CD4-positive, alpha-beta memory T cell (primary cell): ENCODE data around the gene ZNF888. TPM values are rescaled to one million over a fixed set of nuclear protein-coding genes. Genes with fewer than 3 reads are reported as not detected.
"Not testable (repeated sequence)": the region's sequence is repeated elsewhere in the genome, so short reads cannot be mapped to it uniquely, and the experiment has no call there.

Source experiments
- CTCF ChIA-PET: fragments of 350-600 bp; sonication (Branson Sonifier 250); formaldehyde crosslinking; loops from one replicate; lab custom pipeline; 2021; ENCODE audit warnings: inconsistent platforms; ENCODE audit not compliant: partially characterized antibody; lab: Charles Lee
- POLR2A ChIA-PET: fragments of 350-600 bp; sonication (Branson Sonifier 250); formaldehyde crosslinking; loops from one replicate; lab custom pipeline; 2021; ENCODE audit not compliant: partially characterized antibody; lab: Charles Lee
- DNase-seq, 5 donors: peaks; one replicate each; pipeline versions ENCODE4 v3.0.0 to v3.0.0-alpha.2; 2020 to 2022; ENCODE audit warnings: mixed read lengths in 1 of 5
- H3K27ac ChIP-seq: one replicate; pipeline ENCODE4 v1.7.0; 2013; ENCODE audit warnings: low read depth, low read length
- H3K27me3 ChIP-seq: 2 replicates; pipeline ENCODE4 v1.7.0; 2013; ENCODE audit warnings: mild to moderate bottlenecking, low read length, moderate library complexity; ENCODE audit not compliant: insufficient read depth
- H3K36me3 ChIP-seq: 2 replicates; pipeline ENCODE4 v1.7.0; 2013; ENCODE audit warnings: mild to moderate bottlenecking, low read length, moderate library complexity; ENCODE audit not compliant: insufficient read depth
- H3K4me1 ChIP-seq: 2 replicates; pipeline ENCODE4 v1.7.0; 2013; ENCODE audit warnings: mild to moderate bottlenecking, low read length, moderate library complexity; ENCODE audit not compliant: insufficient read depth
- H3K4me3 ChIP-seq, 2 donors: one replicate each; pipeline ENCODE4 v1.7.0; 2013; ENCODE audit warnings: low read length in 2 of 2, mild to moderate bottlenecking in 1 of 2
- H3K9me3 ChIP-seq, 2 donors: one replicate each; pipeline ENCODE4 v1.7.0; 2013; ENCODE audit warnings: low read length in 2 of 2, control low read depth in 1 of 2; ENCODE audit not compliant: control insufficient read depth in 1 of 2
- H3K27ac Mint-ChIP-seq, 7 donors: one replicate each; pipeline ENCODE4 v1.8.0; 2020 to 2021; ENCODE audit warnings: mixed read lengths in 7 of 7, mild to moderate bottlenecking in 6 of 7, inconsistent platforms in 3 of 7, moderate library complexity in 3 of 7
- H3K27me3 Mint-ChIP-seq, 2 donors: one replicate each; pipeline ENCODE4 v1.8.0; 2020 to 2021; ENCODE audit warnings: mixed read lengths in 2 of 2
- H3K36me3 Mint-ChIP-seq, 2 donors: one replicate each; pipeline ENCODE4 v1.8.0; 2020 to 2021; ENCODE audit warnings: mixed read lengths in 2 of 2, inconsistent platforms in 1 of 2, mild to moderate bottlenecking in 1 of 2
- H3K4me1 Mint-ChIP-seq, 4 donors: one replicate each; pipeline ENCODE4 v1.8.0; 2020 to 2021; ENCODE audit warnings: mixed read lengths in 4 of 4, mild to moderate bottlenecking in 1 of 4
- H3K4me3 Mint-ChIP-seq, 8 donors: one replicate each; pipeline ENCODE4 v1.8.0; 2020 to 2021; ENCODE audit warnings: mixed read lengths in 8 of 8, mild to moderate bottlenecking in 7 of 8, moderate library complexity in 6 of 8, inconsistent platforms in 3 of 8
- H3K9me3 Mint-ChIP-seq, 8 donors: one replicate each; pipeline ENCODE4 v1.8.0; 2020 to 2021; ENCODE audit warnings: mixed read lengths in 8 of 8, mild to moderate bottlenecking in 5 of 8, inconsistent platforms in 3 of 8, moderate library complexity in 1 of 8
- intact Hi-C: fragments of 100-400 bp; cut with micrococcal nuclease; formaldehyde crosslinking; loops from one replicate; pipeline ENCODE4 v1.15.1; 2023
- polyA plus RNA-seq, 2 donors: library from polyadenylated mRNA; unstranded; fragments of 300-500 nt; fragmentation: Illumina TruSeq; gene quantifications; one replicate each; pipeline ENCODE4 v1.2.3, GENCODE V29; 2021
- total RNA-seq, 2 experiments: library from RNA; stranded (reverse); gene quantifications; one replicate each; pipeline ENCODE4 v1.2.3, GENCODE V29; 2021

ZNF888 gene
- total and polyA plus RNA-seq, 4 experiments from 2014 or later, result 1.2 to 11.4 (median 6.8) TPM

DNA sequence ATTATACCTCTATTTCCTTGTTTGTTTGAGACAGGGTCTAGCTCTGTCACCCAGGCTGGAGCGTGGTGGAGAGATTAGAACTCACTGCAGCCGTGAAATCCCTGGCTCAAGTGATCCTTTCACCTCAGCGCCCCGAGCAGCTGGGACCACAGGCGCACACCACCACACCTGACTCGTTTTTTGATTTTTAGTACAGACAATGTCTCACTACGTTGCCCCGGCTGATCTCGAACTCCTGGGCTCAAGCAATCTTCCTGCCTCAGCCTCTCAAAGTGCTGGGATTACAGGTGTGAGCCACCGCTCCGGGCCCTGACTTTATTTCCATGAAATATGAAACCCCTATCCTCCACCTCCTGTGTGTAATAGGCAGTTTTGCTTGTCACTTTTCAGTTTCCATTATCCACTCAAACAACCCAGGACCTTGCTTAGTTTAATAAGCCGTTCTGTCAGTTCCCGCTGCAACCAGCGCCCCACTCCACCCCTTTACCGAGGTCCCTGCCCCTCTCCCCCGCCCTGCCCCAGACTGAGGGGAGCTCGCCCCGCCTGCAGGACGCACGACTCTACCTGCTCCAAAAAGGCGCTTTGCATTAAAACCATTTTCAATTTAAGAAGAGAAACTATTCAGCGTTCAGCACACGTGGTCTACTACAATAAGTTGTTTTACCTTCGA, 22.6 kb upstream of the ZNF888 start:
- Mint-ChIP-seq H3K27me3 (no peaks in the 10 kb centered on the region), H3K27ac (no peak overlapping the region), H3K36me3 (peaks cover 15 to 35% of the 10 kb centered on the region in 2 donors), H3K9me3 (peaks cover 0 to 56% (median 48%) of the 10 kb centered on the region in 8 donors), H3K4me3 (no peak overlapping the region), H3K4me1 (peaks cover 7 to 21% (median 16%) of the 10 kb centered on the region in 4 donors)
- no peak for DNase-seq
- intact Hi-C loops, result no loop called here
- Histone ChIP-seq H3K36me3 (peaks cover 2% of the 10 kb centered on the region), H3K4me1 (peaks cover 13% of the 10 kb centered on the region), H3K27ac (no peak overlapping the region), H3K9me3 (peaks cover 10 to 33% of the 10 kb centered on the region in 2 donors), H3K27me3 (no peaks in the 10 kb centered on the region), H3K4me3 (no peak overlapping the region)
- CTCF ChIA-PET, result no interaction called here
- POLR2A ChIA-PET, result interaction anchor here (1.7 kb wide), 1 partner anchor 15 kb away, joined by 4 read pairs; no protein-coding TSS in a partner anchor

DNA sequence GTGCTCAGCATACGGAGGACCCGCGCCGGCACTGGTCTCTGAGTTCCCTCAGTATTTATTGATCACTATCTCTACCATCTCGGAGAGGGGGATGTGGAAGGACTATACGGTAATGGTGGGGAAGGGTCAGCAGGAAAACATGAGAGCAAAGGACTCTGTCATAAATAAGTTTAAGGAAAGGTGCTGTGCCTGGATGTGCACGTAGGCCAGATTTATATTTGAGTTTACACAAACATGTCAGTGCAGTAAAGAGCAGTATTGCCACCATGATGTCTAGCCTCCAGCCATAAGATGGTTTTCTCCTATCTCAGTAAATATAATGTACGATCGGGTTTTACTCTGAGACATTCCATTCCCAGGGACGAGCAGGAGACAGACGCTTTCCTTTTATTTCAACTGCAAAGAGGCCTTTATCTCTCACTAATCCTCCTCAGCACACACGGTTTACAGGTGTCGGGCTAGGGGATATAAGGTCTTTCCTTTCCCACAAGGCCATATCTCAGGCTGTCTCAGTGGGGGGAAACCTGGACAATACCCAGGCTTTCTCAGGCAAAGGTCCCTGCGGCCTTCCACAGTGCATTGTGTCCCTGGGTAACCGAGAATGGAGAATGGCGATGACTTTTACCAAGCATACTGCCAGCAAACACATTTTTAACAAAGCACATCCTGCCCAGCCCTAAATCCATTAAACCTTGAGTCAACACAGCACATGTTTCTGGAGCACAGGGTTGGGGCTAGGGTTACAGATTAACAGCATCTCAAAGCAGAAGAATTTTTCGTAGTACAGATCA, 21.7 kb upstream of the ZNF888 start:
- Mint-ChIP-seq H3K27ac (peak overlapping the region in 1 of 7 donors; percentile 38), H3K4me3 (peak overlapping the region in 4 of 8 donors; percentile 13 to 58 (median 30)), H3K4me1 (peaks cover 7 to 25% (median 17%) of the 10 kb centered on the region in 4 donors), H3K9me3 (peaks cover 0 to 50% (median 39%) of the 10 kb centered on the region in 8 donors), H3K36me3 (peaks cover 6 to 26% of the 10 kb centered on the region in 2 donors)
- DNase-seq, H3K27me3 ChIP-seq, H3K36me3 ChIP-seq, CTCF ChIA-PET, H3K27me3 Mint-ChIP-seq, H3K4me3 ChIP-seq, H3K27ac ChIP-seq: not testable (repeated sequence)
- POLR2A ChIA-PET, result interaction anchor here (0.6 kb wide), 1 partner anchor 48 kb away, joined by 3 read pairs; no protein-coding TSS in a partner anchor
- H3K4me1 ChIP-seq, result peaks cover 15% of the 10 kb centered on the region
- peaks cover 7 to 25% of the 10 kb centered on the region in 2 donors for H3K9me3 ChIP-seq
- intact Hi-C loops, result loop anchor here (5.0 kb wide), 2 partner anchors 252 to 418 kb away; partner anchors contain the start of gene ZNF808

DNA sequence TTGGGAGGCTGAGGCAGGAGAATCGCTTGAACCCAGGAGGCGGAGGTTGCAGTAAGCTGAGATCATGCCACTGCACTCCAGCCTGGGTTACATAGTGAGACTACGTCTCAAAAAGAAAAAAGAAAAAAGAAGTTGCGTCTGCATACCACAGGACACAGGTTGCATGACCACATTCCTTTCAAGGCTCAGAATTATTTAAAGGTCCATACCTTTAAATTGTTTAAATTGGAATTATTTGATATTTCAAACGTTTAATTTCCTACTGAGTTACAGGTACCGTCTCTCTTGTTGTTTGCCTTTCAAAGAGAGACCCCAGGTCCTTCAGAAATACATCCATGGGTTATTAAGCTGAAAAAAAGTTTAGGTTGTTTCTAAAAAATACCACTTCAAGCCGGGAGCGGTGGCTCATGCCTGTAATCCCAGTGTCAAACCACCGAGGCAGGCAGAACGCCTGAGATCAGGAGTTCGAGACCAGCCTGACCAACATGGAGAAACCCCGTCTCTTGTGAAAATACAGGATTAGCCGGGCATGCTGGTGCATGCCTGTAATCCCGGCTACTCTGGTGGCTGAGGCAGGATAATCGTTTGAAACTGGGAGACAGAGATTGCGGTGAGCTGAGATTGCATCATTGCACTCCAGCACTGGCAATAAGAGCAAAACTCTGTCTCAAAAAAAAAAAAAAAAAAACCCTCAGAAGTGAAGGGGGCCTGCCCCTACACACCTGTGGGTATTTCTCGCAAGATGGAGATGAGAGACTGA, 20.8 kb upstream of the ZNF888 start:
- Mint-ChIP-seq H3K4me1 (peaks cover 7 to 25% (median 17%) of the 10 kb centered on the region in 4 donors), H3K36me3 (peaks cover 0 to 20% of the 10 kb centered on the region in 2 donors), H3K27ac (peak overlapping the region in 1 of 7 donors; percentile 38), H3K4me3 (peak overlapping the region in 2 of 8 donors; percentile 13 to 91), H3K9me3 (peaks cover 0 to 47% (median 32%) of the 10 kb centered on the region in 8 donors), H3K27me3 (no peaks in the 10 kb centered on the region)
- ChIA-PET CTCF (no interaction called here), POLR2A (interaction anchor here (0.6 kb wide), 1 partner anchor 49 kb away, joined by 3 read pairs; no protein-coding TSS in a partner anchor)
- Histone ChIP-seq H3K27ac (no peak overlapping the region), H3K4me3 (no peak overlapping the region), H3K36me3 (no peaks in the 10 kb centered on the region), H3K9me3 (peaks cover 0 to 20% of the 10 kb centered on the region in 2 donors), H3K27me3 (no peaks in the 10 kb centered on the region), H3K4me1 (peaks cover 17% of the 10 kb centered on the region)
- intact Hi-C loops, result loop anchor here (2.0 to 5.0 kb wide), 4 partner anchors 21 to 417 kb away; partner anchors contain the start of genes ZNF468, ZNF808 and ZNF888
- DNase-seq, result no peak

DNA sequence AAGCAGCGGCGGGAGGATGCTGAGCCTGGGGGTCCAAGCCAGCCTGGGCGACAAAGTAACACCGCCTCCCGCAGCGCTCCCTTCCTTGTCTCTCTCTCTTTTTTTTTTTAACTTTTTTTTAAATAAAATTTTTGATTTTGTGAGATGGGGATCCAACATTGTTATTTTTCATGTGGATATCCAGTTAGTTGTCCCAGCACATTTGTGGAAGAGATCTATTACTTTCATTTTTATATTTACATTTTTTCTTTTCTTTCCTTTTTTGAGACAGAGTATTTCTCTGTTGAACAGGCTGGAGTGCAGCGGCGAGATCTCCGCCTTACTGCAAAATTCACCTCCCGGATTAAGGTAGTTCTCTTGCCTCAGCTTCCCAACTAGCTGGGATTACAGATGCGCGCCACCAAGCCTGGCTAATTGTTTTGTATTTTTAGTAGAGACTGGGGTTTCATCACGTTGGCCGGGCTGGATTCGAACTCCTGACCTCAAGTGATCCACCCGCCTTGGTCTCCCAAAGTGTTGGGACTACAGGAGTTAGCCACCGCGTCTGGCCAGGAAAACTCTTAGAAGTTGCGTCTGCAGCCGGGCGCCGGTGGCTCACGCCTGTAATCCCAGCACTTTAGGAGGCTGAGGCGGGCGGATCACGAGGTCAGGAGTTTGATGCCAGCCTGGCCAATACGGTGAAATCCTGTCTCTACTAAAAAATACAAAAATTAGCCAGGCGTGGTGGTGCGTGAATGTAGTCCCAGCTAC, 20.1 kb upstream of the ZNF888 start:
- Mint-ChIP-seq H3K4me1 (peaks cover 10 to 32% (median 24%) of the 10 kb centered on the region in 4 donors), H3K36me3 (peaks cover 7 to 26% of the 10 kb centered on the region in 2 donors), H3K9me3 (peaks cover 0 to 53% (median 37%) of the 10 kb centered on the region in 8 donors), H3K27me3 (no peaks in the 10 kb centered on the region), H3K27ac (peak overlapping the region in 3 of 7 donors; percentile 67 to 93 (median 91)), H3K4me3 (peak overlapping the region; percentile 88 to 98 (median 96))
- peaks cover 17% of the 10 kb centered on the region for H3K4me1 ChIP-seq
- peak overlapping the region; percentile 72 for H3K27ac ChIP-seq
- H3K36me3 ChIP-seq, result no peaks in the 10 kb centered on the region
- peaks cover 0 to 18% of the 10 kb centered on the region in 2 donors for H3K9me3 ChIP-seq
- CTCF ChIA-PET, result interaction anchor here (1.0 kb wide), 1 partner anchor 19 kb away, joined by 3 read pairs; the partner anchor contains the start of gene ZNF816
- H3K4me3 ChIP-seq, result peak overlapping the region in 1 of 2 donors; percentile 84
- no peak for DNase-seq
- H3K27me3 ChIP-seq, result no peaks in the 10 kb centered on the region
- POLR2A ChIA-PET, result interaction anchor here (1.0 kb wide), 1 partner anchor 19 kb away, joined by 9 read pairs; the partner anchor contains the start of gene ZNF816
- intact Hi-C loops, result loop anchor here (2.0 to 5.0 kb wide), 4 partner anchors 21 to 416 kb away; partner anchors contain the start of genes ZNF468, ZNF808 and ZNF888

DNA sequence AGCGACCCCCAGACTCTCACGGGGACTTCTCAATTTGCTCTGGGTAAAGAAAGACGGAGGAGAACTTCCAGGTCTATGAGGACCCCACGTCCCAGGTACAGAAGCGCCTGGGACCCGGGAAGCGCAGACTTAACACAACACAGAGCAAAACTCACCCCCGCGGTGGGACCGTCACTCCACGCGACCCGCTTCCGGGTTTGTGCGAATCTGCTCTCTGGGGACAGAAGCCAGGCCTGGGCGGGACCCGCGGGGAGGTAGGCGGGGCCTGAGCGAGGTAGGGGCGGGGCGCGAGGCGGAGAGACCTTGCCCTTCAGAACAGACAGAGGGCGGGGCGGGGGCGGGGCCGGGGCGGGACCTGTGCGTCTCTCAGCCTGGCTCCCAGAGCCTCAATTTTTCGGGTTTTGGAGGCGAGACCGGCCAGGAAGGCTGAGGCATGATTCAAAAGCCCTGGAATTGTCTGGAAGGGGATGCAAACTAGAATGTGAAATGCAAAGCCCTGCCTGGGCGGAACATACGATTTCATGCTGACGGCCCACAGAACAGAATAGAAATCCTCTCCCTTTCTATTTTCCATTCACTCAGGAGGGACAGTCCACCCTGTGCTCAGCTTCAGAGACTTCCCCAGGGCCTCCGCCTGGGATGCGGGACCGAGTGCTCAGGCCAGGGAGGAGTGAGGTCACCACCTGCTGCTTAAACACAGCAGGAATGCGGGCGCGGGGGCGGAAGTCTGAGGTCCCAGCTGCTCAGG, 19.3 kb upstream of the ZNF888 start:
- Mint-ChIP-seq H3K27ac (peak overlapping the region; percentile 91 to 98 (median 95)), H3K27me3 (no peaks in the 10 kb centered on the region), H3K4me1 (peaks cover 10 to 32% (median 24%) of the 10 kb centered on the region in 4 donors), H3K9me3 (peaks cover 0 to 54% (median 33%) of the 10 kb centered on the region in 8 donors), H3K4me3 (peak overlapping the region; percentile 88 to 98 (median 96)), H3K36me3 (peaks cover 10 to 24% of the 10 kb centered on the region in 2 donors)
- H3K4me3 ChIP-seq, result peak overlapping the region; percentile 68 to 84
- H3K4me1 ChIP-seq, result peaks cover 17% of the 10 kb centered on the region
- CTCF ChIA-PET, result interaction anchor here (1.0 kb wide), 1 partner anchor 20 kb away, joined by 3 read pairs; the partner anchor contains the start of gene ZNF816
- no peaks in the 10 kb centered on the region for H3K27me3 ChIP-seq
- intact Hi-C loops, result loop anchor here (1.0 to 5.0 kb wide), 6 partner anchors 20 to 415 kb away; partner anchors contain the start of genes ZNF320, ZNF468, ZNF808 and ZNF816
- peak overlapping the region; percentile 72 for H3K27ac ChIP-seq
- DNase-seq, result peak; percentile 95 to 98 (median 97)
- H3K9me3 ChIP-seq, result peaks cover 0 to 13% of the 10 kb centered on the region in 2 donors
- POLR2A ChIA-PET, result interaction anchor here (1.0 kb wide), 1 partner anchor 20 kb away, joined by 9 read pairs; the partner anchor contains the start of gene ZNF816
- H3K36me3 ChIP-seq, result no peaks in the 10 kb centered on the region
